NCI-H345 treated with DMSO at 0.1 percent for 48 hours (cell line): ENCODE data around the gene STXBP1.
"Not testable (repeated sequence)": the region's sequence is repeated elsewhere in the genome, so short reads cannot be mapped to it uniquely, and the experiment has no call there.

ENCODE experiments used
- DNase-seq: peaks from one replicate; lab custom pipeline; 2025; ENCODE audit not compliant: unreplicated experiment; lab: John Stamatoyannopoulos, UW

STXBP1 gene

DNA sequence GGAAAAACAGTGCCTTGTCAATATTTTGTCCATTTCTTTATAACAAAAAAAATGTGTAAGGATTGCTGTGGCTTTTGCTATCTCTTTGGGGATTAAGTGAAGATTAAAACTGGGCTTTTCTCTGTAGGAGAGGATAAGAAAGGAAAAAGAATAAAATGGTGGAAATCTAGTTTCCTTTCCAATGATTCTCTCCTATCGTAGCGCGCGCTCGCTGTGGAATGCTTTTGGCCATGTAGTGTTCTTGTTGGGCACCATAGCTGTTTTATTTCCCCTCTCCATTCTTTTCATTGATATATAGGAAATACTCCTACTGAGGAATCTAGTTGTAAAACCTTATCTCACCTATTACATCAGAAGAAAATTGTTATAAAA is 1.5 kb downstream of the STXBP1 start:
- no peak for DNase-seq

- DNase-seq = no peak
These were observed 2.9 kb downstream of the STXBP1 start for GRCh38 chr9:127614961-127615360.

GRCh38 chr9:127621339-127621970 is 9.4 kb downstream of the STXBP1 start:
- not testable (repeated sequence) for DNase-seq

DNA sequence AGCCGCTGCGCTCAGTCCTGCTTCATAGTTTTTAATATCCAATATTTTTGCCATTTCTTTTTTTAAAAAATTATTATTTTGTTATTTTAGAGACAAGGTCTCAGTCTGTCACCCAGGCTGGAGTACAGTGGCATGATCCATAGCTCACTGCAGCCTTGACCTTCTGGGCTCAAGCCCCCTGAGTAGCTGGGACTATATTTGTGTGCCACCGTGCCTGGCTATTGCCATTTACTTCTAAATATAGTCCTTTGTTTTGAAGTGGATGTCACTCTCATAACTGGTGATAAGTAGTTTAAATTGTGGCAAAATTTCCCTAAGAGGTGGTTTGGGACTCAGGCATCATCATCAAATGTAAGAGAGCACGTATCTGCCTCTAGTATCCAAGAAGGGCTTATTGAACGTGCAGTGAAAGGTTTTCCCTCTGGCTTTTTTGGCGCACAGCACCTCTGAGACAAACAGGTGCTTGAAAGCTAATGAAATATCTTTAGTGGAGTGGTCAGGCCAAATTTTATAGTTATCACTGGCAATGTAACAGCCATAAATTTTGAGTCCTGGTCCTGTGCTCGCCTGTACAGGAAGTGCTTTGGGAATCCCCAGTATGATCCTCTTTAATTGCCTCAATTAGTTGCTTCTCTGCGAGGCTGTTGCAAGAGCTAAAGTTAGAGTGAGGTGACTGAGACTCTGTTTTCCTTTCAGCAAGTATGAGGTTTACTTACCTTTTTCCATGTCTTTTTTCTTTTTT is 14.8 kb downstream of the STXBP1 start:
- DNase-seq = no peak

DNA sequence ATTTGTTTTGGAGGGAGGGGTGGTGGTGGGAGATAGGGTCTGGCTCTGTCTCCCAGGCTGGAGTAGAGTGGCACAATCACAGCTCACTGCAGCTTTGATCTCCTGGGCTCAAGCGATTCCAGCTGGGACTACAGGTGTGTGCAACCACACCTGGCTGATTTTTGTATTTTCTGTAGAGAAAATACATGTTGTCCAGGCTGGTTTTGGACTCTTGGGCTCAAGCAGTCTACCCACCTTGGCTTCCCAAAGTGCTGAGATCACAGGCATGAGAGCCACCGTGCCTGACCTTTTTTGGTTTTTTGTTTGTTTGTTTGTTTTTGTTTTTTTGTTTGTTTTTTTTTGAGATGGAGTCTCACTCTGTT is 15.4 kb downstream of the STXBP1 start:
- DNase-seq = no peak

DNA sequence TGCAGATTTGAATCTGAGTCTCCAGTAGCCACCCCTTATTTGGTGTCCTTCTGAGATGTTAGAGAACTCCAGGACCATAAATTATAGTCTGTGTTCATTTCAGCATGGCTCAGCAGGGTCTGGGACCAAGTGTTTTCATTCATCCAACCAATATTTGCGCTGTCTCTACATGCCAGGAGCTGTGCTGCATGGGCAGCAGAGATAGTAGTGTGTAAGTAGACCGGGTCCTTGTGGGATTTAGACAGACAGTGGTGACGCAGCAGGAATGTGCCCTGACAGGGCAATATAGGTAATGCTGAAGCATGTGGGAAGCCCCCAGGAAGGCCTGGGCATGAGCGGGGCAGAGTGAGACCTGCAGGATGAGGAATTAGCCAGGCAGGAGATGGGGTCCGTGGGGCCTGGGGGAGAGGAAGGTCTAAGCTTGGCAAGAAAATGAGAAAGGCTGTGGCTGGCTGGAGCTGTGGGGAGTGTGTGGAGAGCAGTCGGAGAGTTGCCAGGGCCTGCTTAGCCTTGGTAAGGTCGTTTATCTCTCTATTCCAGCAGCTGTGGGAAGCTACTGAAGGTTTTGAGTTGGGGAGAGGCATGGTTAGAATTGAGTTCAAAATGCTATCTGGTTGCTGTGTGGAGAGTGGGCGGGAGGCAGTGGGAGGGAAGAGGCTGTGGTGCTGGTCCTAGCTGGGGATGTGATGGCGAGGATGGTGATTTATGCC is 16.8 kb downstream of the STXBP1 start:
- no peak for DNase-seq

DNA sequence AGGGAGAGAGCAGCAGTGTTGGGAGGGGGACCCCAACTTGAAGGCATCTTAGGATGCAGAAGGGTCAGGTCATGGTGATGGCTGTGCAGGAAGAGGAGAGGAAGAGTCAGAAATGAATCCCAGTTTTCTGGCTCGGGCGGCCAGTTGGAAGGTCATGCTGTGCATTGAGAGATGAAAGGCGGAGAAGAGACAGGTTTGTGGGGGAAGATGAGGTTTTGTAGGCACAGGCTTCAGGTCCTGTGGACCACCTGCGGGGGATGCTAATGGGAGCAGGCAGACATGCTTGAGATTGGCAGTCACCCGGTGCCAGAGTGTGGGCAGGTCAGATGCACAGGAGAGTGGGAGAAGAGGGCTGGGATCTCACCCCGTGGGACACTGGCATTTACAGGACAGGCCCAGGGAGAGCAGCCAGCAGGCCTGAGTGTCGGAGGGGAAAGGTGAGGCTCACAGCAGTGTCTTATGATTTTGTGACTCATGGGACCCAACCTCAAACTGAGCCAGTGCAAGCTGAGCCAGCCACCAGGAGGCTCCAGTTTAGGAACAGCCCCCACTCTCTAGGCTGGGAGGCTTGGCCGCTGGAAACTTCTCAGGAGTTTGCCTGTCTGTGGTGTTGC is 17.5 kb downstream of the STXBP1 start:
- DNase-seq = no peak

GRCh38 chr9:127633216-127633862 is 21.3 kb downstream of the STXBP1 start:
- no peak for DNase-seq

GRCh38 chr9:127634021-127634420 is 21.9 kb downstream of the STXBP1 start:
- no peak for DNase-seq

GRCh38 chr9:127634698-127635097 is 22.6 kb downstream of the STXBP1 start:
- no peak for DNase-seq

DNA sequence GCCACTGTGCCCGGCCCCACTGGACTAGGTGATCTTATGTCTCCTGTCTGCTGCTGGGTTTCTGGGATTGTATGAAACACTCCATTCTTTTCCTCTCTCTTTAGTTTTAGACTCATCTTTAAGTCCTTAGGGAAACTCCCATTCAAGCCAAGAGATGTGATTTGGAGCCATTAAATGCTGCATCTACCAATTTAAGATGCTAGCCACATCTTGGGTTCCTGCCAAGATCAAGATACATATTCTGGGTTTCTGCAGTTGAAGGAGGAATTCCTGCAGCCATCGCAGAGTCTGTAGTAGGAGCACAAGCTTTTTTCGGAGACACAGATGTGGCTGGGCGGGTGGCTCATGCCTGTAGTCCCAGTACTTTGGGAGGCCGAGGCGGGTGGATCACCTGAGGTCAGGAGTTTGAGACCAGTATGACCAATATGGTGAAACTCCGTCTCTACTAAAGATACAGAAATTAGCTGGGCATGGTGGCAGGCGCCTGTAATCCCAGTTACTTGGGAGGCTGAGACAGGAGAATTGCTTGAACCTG is 23.2 kb downstream of the STXBP1 start:
- DNase-seq = no peak

GRCh38 chr9:127637322-127637847 is 25.3 kb downstream of the STXBP1 start:
- DNase-seq = no peak

DNA sequence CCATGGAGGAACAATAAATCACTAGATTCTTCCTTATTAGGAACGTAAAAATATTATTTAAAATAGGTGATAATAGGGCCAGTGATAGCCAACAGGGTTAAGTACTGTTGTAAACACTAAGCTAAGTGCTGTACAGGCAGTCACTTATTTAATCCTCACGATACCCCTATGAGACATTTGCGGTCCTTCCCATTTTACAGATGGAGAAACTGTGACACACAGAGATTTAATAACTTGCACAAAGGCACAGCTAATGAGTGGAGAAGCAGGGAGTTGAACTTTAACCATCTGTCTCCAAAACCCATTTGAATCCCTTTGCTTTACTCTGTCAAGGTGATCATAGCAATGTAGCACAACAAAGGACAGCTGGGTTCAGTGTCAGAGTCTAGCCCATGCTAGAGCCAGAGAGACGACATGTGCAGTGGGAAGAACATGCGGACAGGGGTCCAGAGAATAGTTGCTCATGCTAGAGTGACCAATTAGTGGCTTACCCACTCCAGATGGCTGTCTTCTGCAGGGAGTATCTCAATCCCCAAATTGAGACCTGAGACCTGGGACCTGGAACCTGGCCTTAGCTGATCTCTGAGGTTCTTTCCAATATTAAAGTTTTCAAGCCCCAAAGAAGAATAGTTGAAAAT is 28.9 kb downstream of the STXBP1 start:
- DNase-seq = no peak

GRCh38 chr9:127642082-127642740 is 30.1 kb downstream of the STXBP1 start:
- DNase-seq = no peak

DNA sequence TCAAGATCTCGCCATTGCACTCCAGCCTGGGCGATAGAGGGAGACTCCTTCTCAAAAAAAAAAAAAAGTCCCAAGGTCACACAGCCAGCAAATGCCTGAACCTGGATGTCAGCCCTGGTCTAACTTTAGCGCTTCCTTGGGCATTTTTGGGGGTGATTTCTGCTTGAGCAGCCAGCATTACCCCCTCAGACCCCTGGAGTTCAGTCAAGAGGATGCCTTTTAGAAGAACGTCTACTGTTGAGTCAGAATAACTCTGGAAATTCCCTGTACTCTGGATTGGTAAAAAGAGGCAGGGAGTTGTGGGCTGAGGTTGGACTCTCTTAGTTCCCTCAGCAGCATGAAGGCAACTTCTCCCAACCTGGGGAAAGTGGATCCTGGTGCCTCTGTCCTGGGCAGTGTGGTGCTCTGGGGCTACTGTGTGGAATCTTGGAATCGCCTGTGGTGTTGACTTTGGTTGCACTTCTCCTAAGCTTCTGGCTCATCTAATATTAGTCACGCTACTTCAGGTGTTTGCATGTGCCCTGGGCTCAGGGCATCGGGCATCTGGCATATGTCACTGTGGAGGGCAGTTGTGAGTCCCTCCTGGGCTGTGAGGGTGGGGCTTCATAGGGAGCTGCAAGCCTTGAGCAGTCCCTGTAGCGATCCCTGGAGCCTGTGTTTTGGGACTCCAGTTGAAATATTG is 32.2 kb downstream of the STXBP1 start:
- DNase-seq = no peak

- no peak for DNase-seq
These were observed 32.9 kb downstream of the STXBP1 start for GRCh38 chr9:127644943-127645342.

- no peak for DNase-seq
These were observed 35.4 kb downstream of the STXBP1 start for GRCh38 chr9:127647451-127647850.

GRCh38 chr9:127650518-127650917 is 38.4 kb downstream of the STXBP1 start:
- no peak for DNase-seq
